Activated CD8-positive, alpha-beta memory T cell treated with anti-CD3 and anti-CD28 coated beads for 36 hours (primary cell): ENCODE data around the gene SH3YL1. TPM values are rescaled to one million over a fixed set of nuclear protein-coding genes. Genes with fewer than 3 reads are reported as not detected.

Source experiments
- CTCF ChIA-PET: fragments of 350-600 bp; sonication (Branson Sonifier 250); formaldehyde crosslinking; loops from one replicate; lab custom pipeline; 2021; ENCODE audit warnings: antibody characterized with exemption; lab: Charles Lee
- POLR2A ChIA-PET: fragments of 350-600 bp; sonication (Branson Sonifier 250); formaldehyde crosslinking; loops from one replicate; lab custom pipeline; 2021; ENCODE audit warnings: antibody characterized with exemption; lab: Charles Lee
- total RNA-seq, 2 experiments: library from RNA; stranded (reverse); gene quantifications; one replicate each; pipeline ENCODE4 v1.2.3, GENCODE V29; 2021

SH3YL1 gene, protein sequence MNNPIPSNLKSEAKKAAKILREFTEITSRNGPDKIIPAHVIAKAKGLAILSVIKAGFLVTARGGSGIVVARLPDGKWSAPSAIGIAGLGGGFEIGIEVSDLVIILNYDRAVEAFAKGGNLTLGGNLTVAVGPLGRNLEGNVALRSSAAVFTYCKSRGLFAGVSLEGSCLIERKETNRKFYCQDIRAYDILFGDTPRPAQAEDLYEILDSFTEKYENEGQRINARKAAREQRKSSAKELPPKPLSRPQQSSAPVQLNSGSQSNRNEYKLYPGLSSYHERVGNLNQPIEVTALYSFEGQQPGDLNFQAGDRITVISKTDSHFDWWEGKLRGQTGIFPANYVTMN
- total RNA-seq = 10 to 100 TPM; 16.4 to 17.1 TPM

DNA sequence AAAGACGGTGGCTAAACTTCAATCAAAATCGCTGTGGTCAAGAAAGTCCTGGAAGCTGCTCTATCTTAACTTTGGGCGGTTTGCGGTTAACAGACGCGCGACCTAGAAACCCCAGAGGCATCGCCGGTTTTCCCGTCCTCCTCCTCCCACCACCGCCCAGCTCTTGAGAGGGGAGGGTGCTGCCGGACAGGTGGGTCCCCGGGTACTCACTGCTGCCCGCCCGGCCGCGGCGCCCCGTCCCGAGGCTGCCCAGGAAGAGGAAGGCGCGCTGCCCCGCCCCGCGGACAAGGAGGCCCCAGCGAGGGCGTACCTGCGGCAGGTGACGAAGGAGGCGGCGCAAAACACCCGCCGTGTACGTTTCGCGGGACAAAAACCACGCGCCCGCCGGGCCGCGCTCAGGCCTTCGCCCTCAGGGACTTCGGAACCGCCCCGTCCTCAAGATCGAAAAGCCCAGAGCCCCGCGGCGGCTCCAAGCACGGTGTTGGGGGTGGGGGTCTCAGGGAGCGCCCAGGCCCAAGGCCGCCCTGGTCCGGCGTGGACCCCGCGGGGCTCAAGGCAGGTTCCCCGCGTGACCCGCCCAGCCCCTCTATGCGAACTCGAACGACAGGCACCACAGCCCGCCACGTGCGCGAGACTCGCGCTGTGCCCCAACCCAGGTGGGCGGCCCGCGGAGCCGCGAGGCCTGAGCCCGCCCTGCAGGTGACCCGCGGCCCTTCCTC is at the start of gene SH3YL1:
TSS of gene SH3YL1 (minus strand) at position 259 of the 719 bp plus-strand sequence. CDS start at position 211, 48 bp downstream.
- ChIA-PET POLR2A (no interaction called here), CTCF (no interaction called here)

DNA sequence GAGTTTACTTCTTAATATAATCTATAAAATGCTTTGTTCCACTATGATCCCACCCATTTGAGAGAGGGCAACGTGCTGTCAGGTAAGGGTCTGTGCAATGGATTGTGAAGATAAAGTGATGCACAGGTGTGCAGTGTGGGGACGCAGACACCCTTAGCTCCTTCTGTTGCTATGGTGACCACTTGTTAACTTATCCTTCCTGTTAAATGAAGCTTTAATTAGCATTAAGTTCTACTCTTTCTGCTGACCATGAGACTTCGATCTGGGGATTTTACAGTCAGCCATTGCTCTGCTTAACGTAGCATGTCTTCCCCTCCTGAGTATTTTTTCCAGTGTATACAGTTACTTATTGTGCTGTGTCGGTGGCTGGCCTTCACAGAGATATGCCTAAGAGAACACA is 47.2 kb upstream of the SH3YL1 start:
- ChIA-PET CTCF (no interaction called here), POLR2A (no interaction called here)

DNA sequence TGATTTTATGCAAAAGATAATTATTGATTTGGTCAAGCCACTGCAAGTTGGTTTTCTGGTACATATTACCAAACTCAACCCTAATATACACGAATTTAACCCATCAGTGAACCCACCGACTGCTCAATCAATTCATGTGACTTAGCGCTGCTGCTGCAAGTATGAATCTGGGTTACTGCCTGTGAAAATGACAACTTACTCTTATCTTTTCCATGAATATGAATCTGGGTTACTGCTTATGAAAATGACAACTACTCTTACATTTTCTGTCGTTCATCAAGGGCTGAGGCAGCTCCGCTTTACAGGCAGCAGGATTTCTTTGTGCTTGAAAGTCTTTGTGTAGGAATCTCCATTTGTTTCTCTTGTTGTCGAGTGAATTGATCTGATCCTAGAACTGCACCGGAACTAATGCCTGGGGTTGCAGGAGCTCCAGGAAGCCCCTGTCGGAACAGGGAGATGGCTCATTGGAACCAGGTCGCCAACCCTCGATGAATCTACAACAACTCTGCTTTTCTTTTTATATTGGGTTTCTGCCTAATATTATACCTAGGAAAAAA is 46.2 kb upstream of the SH3YL1 start:
- ChIA-PET POLR2A (no interaction called here), CTCF (no interaction called here)

DNA sequence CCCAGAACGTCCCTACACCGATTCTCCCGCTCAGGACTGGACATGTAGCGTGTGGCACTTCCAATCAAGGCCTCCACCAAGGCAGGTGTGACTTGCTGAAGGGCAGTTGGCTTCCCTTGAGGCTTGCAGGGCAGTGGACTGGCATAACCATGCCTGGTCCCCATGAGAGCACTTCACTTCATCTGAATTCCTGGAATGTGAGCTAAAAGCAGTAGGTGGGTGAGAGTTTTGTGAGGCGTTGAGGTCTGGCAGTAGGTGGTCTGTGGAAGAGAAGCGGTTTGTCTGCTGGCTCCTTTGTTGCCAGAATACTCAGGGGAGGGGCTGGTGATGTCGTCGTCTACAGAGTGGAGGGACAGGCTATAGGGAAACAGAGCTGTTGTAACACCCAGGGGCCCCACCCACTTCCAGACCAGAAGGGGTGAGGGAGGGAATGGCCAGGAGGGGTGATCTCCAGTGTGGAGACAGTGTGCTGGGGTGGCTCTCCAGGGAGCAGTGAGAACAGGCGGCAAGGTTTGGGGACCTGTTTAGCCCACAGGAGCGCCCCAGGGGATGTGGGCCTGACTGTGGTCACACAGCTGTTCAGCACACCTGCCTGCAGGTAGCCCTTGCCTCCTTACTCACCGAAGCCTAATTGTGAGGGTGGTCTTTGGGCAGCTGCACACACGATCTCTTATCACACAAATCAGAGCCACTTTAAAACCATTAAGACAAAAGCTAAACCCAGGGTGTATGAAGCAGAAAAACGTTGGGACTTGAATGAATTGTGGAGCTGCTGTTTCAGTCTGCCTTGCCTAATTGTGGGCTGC is 45.5 kb upstream of the SH3YL1 start:
- ChIA-PET POLR2A (no interaction called here), CTCF (no interaction called here)

DNA sequence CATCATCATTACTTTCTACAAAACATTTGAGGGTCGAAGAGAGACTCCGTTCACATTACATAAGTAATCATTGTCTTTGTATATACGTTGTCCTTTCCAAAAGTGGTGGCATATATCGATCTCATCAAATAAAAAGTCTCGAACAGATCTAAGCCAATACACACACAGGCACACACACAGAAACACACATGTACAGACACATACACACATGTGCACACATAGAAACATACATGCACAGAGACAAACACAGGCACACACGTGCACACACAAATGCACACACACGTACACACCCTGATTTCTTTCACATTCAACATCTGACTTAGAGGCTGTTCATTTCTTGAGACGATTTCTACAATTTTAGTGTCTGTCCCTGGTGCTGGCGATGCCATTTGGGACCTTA is 41.5 kb upstream of the SH3YL1 start:
- ChIA-PET CTCF (no interaction called here), POLR2A (interaction anchor here (0.7 kb wide), 1 partner anchor 36 kb away, joined by 3 read pairs; no protein-coding TSS in a partner anchor)

DNA sequence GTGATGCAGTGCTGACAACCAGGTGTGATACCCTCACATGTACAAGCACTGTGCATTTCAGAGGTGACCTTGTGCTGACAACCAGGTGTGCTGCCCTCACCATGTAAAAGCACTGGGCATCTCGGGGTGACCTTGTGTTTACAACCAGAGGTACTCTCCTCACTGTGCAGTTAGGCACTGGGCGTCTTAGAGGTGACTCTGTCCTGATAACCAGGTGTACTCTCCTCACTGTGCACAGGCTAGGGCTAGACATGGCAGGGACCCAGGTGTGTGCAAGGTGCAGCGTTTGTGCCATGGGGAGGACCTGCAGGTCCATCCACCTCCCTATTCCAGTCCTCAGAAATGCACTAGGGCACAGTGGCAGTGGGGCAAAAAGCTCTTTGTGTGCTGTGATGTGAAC is 32.5 kb upstream of the SH3YL1 start:
- CTCF ChIA-PET = no interaction called here

DNA sequence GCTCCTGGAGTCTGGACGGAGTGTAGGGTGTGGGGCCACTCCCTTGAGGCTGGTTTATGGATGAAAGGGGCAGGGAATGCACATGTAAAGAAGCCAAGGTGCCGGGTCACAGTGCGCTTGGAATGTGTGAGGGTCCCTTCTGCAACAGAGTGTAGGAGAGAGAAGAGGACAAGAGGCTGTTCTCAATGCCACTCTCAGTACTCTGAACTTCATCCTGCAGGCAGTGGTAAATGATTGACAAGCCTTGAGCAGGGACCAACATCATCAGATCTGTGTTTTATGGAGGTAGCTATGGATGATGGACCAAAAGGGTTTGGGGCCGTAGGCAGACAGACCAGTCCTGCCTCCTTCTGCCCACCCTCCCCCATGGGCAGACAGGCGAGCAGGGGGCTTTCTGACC is 31.3 kb upstream of the SH3YL1 start:
- CTCF ChIA-PET = no interaction called here
- POLR2A ChIA-PET = no interaction called here

More for the DNA sequence above, 32.5 kb upstream of the SH3YL1 start:
- POLR2A ChIA-PET = no interaction called here

DNA sequence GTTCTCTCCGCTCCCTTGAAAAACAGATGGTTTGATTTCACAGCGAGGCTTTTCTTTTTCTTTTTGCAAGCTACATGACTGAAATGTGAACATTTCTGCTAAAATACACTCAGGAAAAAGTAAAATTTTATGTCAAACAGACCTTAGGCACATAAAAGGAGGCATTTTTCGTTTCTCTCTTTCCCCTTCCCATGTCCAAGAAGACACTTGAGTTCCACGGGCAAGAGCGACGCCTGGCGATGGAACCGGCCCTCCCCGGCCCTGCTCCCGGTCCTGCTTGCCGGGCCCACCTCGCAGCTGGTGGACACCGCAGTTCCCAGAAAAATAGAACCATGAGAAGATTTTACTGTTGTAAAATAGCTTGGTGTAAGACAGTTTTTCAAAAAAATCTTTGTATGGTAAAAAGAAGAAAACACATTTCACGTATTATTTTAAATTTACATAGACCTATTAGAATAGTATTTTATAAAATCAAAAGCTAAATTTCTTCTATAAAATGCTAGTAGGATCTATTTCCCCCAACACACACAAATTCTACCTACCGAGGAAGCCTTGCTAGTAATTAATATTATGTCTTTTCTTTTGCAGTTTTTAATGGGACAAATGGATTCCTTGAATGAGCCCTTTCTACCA is 26.4 kb upstream of the SH3YL1 start:
- CTCF ChIA-PET = no interaction called here

DNA sequence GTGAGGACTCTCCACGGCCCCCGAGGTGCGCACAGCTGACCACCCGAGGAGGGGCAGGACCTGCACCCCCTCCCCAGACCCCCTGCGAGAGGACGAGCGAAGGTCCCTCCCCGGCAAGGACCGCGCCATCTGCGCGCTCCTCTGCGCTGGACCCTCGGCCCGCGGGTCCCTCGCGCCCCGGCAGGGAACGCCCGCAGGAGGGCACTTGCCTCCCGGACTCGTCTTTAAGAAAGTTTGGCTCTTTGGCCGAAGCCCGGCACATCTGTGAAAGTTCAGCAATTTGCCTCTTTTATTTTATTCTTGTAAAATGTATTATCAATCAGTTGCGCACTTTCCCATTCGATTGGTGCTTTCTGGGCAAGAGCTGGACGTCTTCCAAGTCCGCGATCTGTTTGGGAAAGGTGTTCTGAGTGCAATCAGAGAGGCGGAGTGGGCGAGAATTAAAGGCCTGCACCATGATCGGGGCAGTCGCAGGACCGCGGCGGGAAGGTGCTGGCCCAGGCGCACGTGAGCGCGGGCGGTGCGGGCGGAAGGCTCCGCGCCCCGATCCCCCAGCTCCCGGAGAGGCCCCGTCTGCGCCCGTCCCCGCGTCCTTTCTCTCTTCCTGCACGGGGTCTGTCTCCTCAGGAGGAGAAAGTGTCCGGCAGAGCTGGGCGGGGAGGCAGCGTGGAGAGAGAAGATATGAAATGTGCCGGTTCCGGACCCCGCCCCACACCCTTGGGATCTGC is 25.7 kb upstream of the SH3YL1 start:
- POLR2A ChIA-PET = no interaction called here
- CTCF ChIA-PET = no interaction called here

More for the DNA sequence above, 26.4 kb upstream of the SH3YL1 start:
- POLR2A ChIA-PET = no interaction called here

DNA sequence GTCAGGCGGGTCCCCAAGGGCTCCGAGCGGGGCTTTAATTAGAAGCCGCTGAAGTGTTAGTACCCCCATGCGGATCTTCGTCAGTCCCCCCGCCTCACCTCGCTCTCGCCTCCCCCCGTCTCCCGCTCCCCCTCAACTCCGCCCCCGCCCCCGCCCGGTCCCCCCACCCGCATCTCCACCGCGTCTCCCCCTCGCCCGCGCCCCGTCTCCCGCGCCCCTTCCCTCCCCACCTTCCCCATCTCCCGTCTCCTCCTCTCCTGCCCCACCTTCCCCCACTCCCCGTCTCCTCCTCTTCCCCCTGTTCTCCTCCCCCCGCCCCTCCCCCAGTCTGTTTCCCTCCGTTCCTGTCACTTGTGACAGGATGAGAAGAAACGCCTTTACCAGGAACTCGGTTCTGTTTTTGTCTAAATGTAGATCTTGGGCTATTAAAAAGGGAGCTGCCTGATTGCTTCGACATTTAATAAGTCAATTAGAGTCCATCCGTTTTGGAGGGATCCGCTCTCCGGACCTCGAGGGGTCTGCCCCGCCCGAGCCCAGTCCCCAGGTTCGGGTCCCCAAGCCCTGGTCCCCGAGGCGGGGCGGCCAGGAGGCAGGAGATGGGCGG is 25.0 kb upstream of the SH3YL1 start:
- POLR2A ChIA-PET = no interaction called here
- CTCF ChIA-PET = no interaction called here

DNA sequence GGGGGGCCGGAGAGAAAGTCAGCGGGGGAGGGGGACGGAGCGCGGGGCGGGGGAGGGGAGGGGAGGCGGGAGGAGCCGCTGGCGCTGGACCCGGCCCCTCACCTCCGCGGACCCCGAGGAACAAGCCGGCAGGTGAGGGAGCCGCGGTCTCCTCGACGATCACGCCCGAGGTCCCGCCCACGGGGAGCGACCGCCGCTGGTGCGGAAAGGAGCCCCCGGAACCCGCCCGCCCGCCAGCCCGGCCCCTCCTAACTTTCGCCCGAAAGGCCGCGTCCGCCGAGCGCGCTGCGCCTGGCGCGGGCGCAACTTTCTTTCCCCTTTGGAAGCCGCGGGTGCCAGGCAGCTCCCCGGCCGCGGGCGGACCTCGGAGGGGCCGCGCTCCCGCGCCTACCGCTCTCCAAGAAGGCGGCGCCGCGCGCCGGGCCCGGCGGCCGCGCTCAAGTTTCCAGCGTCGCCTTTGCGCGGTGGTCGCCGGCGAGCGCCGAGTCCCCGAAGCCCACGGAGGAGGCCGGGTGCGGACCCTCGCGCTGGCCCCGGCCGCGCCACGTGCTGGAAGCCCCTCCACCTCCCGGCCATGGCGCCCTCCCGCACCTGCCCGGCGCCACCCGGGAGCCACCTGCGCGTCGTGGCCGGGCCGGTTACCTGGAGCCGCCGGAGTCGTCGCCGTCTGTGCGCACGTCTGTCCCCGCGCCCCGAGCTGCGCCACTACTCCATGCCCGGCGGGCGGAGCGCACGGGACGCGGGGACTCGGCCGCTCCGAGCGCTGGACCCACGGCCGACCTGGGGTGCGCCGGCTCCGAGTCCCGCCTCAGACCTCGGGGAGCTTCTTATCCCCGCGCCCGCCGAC is 24.3 kb upstream of the SH3YL1 start, which contains the start of gene ALKAL2:
TSS of gene ALKAL2 (minus strand) at position 181 of the 847 bp plus-strand sequence. CDS start 256 bp downstream, outside the sequence.
- POLR2A ChIA-PET = no interaction called here
- CTCF ChIA-PET = no interaction called here

DNA sequence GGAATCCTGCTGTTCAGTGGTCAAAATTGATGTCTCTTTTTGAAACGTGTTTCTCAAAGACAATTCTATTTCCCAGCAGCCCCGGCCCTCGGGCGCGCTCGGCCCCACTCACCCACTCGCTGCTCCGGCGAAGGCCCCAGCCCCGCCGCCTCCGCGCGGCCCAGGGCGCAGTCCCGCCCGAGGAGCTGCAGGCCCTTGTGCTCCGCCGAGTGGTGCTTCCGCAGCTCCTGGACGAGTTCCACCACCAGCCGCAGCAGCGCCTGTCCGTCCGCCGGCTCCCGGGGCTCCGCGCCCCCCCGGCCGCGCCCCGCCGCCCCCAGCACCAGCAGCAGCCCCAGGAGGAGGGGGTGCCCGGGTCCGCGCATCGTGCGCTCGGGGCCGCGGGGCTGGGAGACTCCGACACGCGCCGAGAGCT is 23.6 kb upstream of the SH3YL1 start:
- POLR2A ChIA-PET = no interaction called here

DNA sequence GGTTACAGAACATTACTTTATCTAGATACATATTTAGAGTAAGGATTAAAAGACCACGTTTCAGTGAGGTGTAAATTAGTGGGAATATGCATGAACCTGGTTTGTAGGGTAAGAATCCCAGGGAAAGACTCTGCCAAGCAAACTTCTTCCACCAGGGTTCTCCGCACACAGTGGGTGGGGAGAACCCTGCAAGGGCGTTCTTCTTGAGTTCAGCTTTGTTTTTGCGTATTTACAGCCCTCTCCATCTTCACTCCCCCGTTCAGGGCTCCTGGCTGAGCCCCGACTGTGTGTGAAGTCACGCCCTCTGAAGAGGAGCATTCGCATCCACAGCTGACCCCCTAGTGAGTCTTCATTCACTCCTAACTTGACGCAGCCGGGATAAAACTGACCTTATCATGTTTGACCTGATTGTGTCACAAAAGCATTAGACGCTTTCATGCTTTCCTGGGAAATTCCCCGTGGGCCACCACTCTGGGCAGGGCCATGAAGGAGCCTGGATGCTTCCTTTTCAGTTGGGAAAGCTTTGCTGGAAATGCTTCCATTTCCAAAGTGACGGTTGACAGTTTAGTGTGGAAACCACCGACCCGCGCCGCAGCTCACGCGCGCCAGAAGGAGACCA is 23.1 kb upstream of the SH3YL1 start:
- ChIA-PET POLR2A (no interaction called here), CTCF (no interaction called here)

More for the DNA sequence above, 23.6 kb upstream of the SH3YL1 start:
- CTCF ChIA-PET = no interaction called here

DNA sequence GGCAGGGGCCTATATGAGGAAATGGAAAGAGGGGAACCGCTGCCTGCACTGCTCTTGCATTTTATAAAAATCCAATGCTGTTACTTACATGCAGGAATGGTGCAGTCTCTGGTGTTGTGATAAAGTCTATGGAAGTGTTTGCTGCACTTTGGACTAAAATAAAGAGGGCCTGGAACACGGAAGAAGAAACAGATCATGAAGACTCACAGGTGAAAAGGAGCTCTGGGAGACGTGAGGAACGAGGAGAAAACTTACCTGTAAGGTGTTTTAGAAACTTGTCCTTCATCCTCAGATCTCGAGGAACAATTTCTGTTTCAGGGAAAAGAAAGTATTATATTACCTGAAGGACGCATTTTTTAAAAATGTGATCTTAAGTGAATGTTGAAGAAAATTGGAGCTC is 22.2 kb upstream of the SH3YL1 start:
- ChIA-PET CTCF (no interaction called here), POLR2A (no interaction called here)

DNA sequence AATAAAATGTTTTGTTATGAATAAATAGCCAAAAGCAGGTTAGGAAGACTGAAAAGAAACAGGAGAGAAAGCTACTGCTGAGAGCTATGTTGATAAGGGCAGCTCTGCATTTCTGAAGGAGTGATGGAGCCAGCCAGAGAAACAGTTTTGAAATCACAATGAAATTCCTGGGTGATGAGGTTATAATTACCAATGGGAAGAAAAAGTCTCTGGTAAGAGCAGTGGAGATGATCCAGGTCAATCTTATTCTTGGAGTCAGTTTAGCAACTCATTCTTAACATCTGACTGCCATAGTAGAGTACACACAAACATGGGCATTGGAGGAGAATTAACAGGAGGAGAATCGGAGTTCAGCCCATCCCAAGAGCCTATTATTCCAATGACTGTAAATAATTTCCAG is 21.7 kb upstream of the SH3YL1 start:
- POLR2A ChIA-PET = no interaction called here
- CTCF ChIA-PET = no interaction called here

DNA sequence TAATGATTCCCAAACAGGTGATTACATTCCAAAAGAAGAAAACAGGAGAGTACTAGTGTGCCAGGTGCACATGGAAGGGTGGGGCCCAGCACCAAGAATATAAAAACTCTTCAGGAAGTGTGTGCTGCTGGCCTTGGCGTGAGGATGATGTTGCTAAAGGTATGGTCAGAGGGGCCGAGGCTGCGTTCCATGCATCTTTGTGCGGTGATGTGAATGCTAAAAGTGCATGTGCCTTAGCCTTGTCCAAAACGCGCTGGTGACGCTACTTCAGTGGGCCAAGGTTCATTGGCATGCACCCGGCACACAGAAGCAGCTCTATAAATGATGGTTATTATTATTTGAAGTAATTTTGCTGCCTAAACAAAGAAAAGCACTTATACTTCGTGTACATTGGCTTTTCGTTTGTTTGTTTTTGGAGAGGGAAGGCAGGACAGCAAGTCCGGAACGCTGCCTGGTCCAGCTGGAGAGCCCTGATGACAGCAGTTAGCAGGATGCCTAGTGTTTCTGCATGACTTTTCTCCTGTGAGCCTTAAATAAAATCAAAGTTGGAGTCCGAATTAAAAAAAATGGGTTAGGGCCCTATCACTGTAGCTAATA is 21.2 kb upstream of the SH3YL1 start:
- CTCF ChIA-PET = no interaction called here
- POLR2A ChIA-PET = no interaction called here
